HEK293T (cell line): ENCODE data around the gene DCP1B.

ENCODE experiments used
- ARNT ChIP-seq: fragments of 450-650 bp; IDR thresholded peaks from 2 replicates; pipeline ENCODE4 v1.6.1; 2017; ENCODE audit warnings: mild to moderate bottlenecking
- BHLHE40 ChIP-seq: fragments of 450-650 bp; IDR thresholded peaks from 2 replicates; pipeline ENCODE4 v1.6.1; 2016; ENCODE audit warnings: mild to moderate bottlenecking, moderate library complexity, borderline replicate concordance
- ELF4 ChIP-seq: fragments of 450-650 bp; IDR thresholded peaks from 2 replicates; pipeline ENCODE4 v1.6.1; 2017; ENCODE audit warnings: antibody characterized with exemption
- FOXK2 ChIP-seq: fragments of 450-650 bp; IDR thresholded peaks from 2 replicates; pipeline ENCODE4 v1.6.1; 2016; ENCODE audit warnings: mild to moderate bottlenecking
- FOXM1 ChIP-seq: fragments of 450-650 bp; IDR thresholded peaks from 2 replicates; pipeline ENCODE4 v1.6.1; 2017; ENCODE audit warnings: mild to moderate bottlenecking, borderline replicate concordance
- HDGF ChIP-seq: fragments of 450-650 bp; IDR thresholded peaks from 2 replicates; pipeline ENCODE4 v1.6.1; 2017; ENCODE audit warnings: antibody characterized with exemption, borderline replicate concordance
- L3MBTL2 ChIP-seq: fragments of 450-650 bp; conservative IDR thresholded peaks from 2 replicates; pipeline ENCODE4 v1.6.1; 2016; ENCODE audit warnings: mild to moderate bottlenecking
- LEF1 ChIP-seq: fragments of 450-650 bp; IDR thresholded peaks from 2 replicates; pipeline ENCODE4 v1.6.1; 2017; ENCODE audit warnings: mild to moderate bottlenecking, borderline replicate concordance
- NFRKB ChIP-seq: fragments of 450-650 bp; IDR thresholded peaks from 2 replicates; pipeline ENCODE4 v1.6.1; 2016; ENCODE audit warnings: mild to moderate bottlenecking, moderate library complexity
- SP1 ChIP-seq: fragments of 450-650 bp; IDR thresholded peaks from 2 replicates; pipeline ENCODE4 v1.6.1; 2017
- SUZ12 ChIP-seq: fragments of 450-650 bp; IDR thresholded peaks from 2 replicates; pipeline ENCODE4 v1.6.1; 2016; ENCODE audit warnings: mild to moderate bottlenecking
- TARDBP ChIP-seq: fragments of 450-650 bp; IDR thresholded peaks from 2 replicates; pipeline ENCODE4 v1.6.1; 2016
- ZNF384 ChIP-seq: fragments of 450-650 bp; IDR thresholded peaks from 2 replicates; pipeline ENCODE4 v1.6.1; 2016

DNA sequence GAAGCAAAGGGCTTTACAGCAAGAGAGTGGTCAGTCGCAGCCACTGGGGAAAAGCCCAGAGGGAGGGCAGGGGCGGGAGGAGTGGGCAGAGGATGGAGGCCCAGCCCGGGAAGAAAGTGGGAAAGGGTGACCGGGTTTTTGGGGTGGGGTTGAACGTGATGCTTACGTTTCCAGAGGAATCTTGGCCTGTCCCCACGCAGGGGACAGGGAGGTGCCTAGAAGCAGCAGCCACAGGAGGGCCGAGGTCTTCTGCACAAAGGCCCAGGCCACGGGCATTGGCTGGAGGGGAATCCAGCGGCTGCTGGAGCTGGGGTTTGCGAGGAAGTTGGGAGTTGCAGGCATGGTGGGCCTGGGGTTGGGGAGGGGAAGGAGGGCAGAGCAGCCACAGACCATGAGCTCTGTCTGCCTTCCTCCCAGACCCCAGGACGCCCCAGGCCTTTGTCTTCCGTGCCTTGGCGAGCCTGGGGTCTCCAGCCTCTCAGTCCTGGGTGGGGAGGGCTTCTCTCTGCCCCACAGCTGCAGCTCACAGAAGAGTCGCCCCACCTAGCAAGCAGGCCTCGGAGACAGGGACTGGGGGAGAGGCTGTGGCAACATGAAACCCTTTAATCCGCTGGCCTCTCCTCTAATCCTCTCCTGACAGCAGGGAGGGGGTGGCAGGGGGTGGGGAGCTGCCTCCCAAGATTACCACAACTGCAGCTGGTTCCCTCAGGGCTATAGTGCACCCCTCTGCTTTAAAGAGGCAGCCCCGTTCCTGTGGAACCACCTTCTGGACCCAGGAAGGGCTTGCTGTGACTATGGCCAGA, 86.0 kb downstream of the DCP1B start, which contains the start of gene CACNA2D4:
- TF ChIP-seq SUZ12 (no peak), FOXK2 (no peak), BHLHE40 (no peak), SP1 (no peak), TARDBP (no peak), FOXM1 (no peak), NFRKB (no peak), LEF1 (no peak), HDGF (no peak), ZNF384 (no peak), ELF4 (no peak), L3MBTL2 (no peak), ARNT (no peak)
